Measurements from ENCODE around the gene EVA1B. TPM values are rescaled to one million over a fixed set of nuclear protein-coding genes. Genes with fewer than 3 reads are reported as not detected.

EVA1B gene
- total and polyA plus RNA-seq, 10 of the 15 experiments (the other 5 are each of a cell fraction or from before 2014, with no cell fraction given), result 0.15 to 6.4 (median 3.0) TPM; not detected in 2

- Histone ChIP-seq H3K9ac (ENCODE audit: control insufficient read depth, insufficient read depth, low read length) (no peak overlapping the region), H3K9me3 (replicated peaks; ENCODE audit: control insufficient read depth, insufficient read depth, low read length) (no peaks in the 10 kb centered on the region), H3K27ac (ENCODE audit: control insufficient read depth, insufficient read depth) (no peak overlapping the region), H3K27me3 (replicated peaks in 1 of 2; ENCODE audit: control insufficient read depth in 2 of 2, insufficient read depth in 2 of 2, low read length in 1 of 2) (no peaks in the 10 kb centered on the region), H3K36me3 (ENCODE audit: control insufficient read depth in 2 of 2, insufficient read depth in 2 of 2, low read length in 1 of 2) (peaks cover 10% of the 10 kb centered on the region in 2 experiments; a peak in 3 of 4 replicates), H3K4me3 (no peak overlapping the region), H2AFZ (ENCODE audit: control insufficient read depth, low read depth, low read length) (no peak overlapping the region), H4K20me1 (ENCODE audit: control insufficient read depth, insufficient read depth) (no peaks in the 10 kb centered on the region), H3K4me2 (ENCODE audit: control insufficient read depth, insufficient read depth) (no peak overlapping the region), H3K79me2 (ENCODE audit: control insufficient read depth, insufficient read depth, low read length) (no peaks in the 10 kb centered on the region), H3K4me1 (ENCODE audit: control insufficient read depth, insufficient read depth, low read length) (no peaks in the 10 kb centered on the region)
- in situ Hi-C loops (cut with MboI), result no loop called here
- ChIA-PET SMC1A (ENCODE audit: uncharacterized antibody, unreplicated experiment) (interaction anchor here (0.6 to 2.8 kb wide), 9 partner anchors 11 to 129 kb away, joined by 3 to 36 read pairs (median 7); no protein-coding TSS in a partner anchor), RAD21 (ENCODE audit: unreplicated experiment) (interaction anchor here (0.6 to 2.3 kb wide), 19 partner anchors 10 to 193 kb away, joined by 3 to 37 read pairs (median 3); partner anchors contain the start of genes OSCP1 and TRAPPC3), CTCF (interaction anchor here (0.6 to 13.5 kb wide), 27 partner anchors 8 to 482 kb away, joined by 3 to 157 read pairs (median 5); partner anchors contain the start of genes EVA1B, LSM10, SH3D21 and TRAPPC3), POLR2A (interaction anchor here (0.6 to 1.0 kb wide), 2 partner anchors 44 to 45 kb away, joined by 3 read pairs; no protein-coding TSS in a partner anchor)
- BruUV-seq (replicated peaks), result no TSS peak
- intact Hi-C loops (cut with micrococcal nuclease; ENCODE audit: unreplicated experiment), result loop anchor here (1.0 kb wide), 2 partner anchors 27 to 78 kb away; no protein-coding TSS in a partner anchor
- FAIRE-seq (no peak), ATAC-seq (peak; percentile 93), DNase-seq (ENCODE audit: low read depth, low spot score) (no peak)
- WGBS (ENCODE audit: insufficient coverage, insufficient replicate concordance, low lambda C conversion rate, missing lambda C conversion rate), result 82% methylated on average over 10 of the region's 10 CpGs
- TF ChIP-seq SMC3 (IDR thresholded peaks at IDR 0.05; ENCODE audit: borderline replicate concordance, low read length) (peak; percentile 85), IRF5 (IDR thresholded peaks at IDR 0.05; ENCODE audit: borderline replicate concordance) (no peak), HDGF (IDR thresholded peaks at IDR 0.05) (no peak), PKNOX1 (IDR thresholded peaks at IDR 0.05) (no peak), TCF12 (IDR thresholded peaks at IDR 0.05; ENCODE audit: low read depth, low read length) (no peak), POLR2A (IDR thresholded peaks at IDR 0.05; ENCODE audit: low read depth, low read length) (no peak), RBBP5 (conservative IDR thresholded peaks at IDR 0.05) (no peak), POLR2AphosphoS5 (IDR thresholded peaks at IDR 0.05; ENCODE audit: low read length) (no peak), NFYB (IDR thresholded peaks at IDR 0.05; ENCODE audit: insufficient read depth, low read depth, low read length) (no peak), SREBF2 (IDR thresholded peaks at IDR 0.05; ENCODE audit: low read length) (no peak), CBX5 (IDR thresholded peaks at IDR 0.05; ENCODE audit: low read depth) (no peak), RAD21 (IDR thresholded peaks at IDR 0.05; ENCODE audit: insufficient read depth, low read depth, low read length) (peak; percentile 93), MEF2B (IDR thresholded peaks at IDR 0.05; ENCODE audit: partially characterized antibody, poor library complexity, severe bottlenecking) (no peak), TCF7 (IDR thresholded peaks at IDR 0.05; ENCODE audit: borderline replicate concordance) (no peak), SMARCA5 (IDR thresholded peaks at IDR 0.05) (no peak), BCL3 (IDR thresholded peaks at IDR 0.05; ENCODE audit: borderline replicate concordance, insufficient read depth, low read depth, low read length, poor library complexity, severe bottlenecking) (no peak), TCF3 (IDR thresholded peaks at IDR 0.05; ENCODE audit: borderline replicate concordance, insufficient read depth, low read depth, low read length) (no peak), ATF3 (IDR thresholded peaks at IDR 0.05; ENCODE audit: borderline replicate concordance, extremely low read depth, low read depth, low read length) (no peak)
Observed at GRCh38 chr1:36342426-36343185, 19.2 kb upstream of the EVA1B start.

All from GM12878 (cell line).